ENCODE measurements around the gene MAPK12. TPM values are rescaled to one million over a fixed set of nuclear protein-coding genes. Genes with fewer than 3 reads are reported as not detected.

MAPK12 gene
- polyA plus RNA-seq, 1 experiment: 26.6 TPM

DNA sequence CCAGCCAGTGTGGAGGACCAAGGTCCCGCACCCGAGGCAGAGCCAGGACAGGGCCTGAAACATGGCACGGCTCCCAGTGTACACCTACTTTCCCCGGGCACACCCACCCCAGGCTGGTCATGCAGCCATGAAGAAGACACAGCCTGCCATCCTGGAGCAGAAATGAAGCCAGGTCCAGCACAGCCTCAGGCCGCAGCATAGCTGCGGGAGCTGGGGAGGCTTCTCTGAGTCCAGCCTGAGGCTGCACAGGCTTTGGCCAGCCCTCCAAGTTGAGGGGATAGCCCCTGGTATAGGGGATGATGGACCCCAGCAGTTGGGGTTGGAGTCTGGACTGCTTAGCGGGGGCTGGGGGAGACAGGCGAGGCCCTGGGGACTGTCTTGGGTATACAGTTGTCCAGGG is 7.5 kb downstream of the MAPK12 start:
- no peak overlapping the region for H3K4me3 ChIP-seq (ENCODE audit: low read depth, low read length)
- TF ChIP-seq CTCF (IDR thresholded peaks at IDR 0.05; ENCODE audit: low read depth, low read length): no peak
- no peaks in the 10 kb centered on the region for H3K27me3 ChIP-seq (ENCODE audit: control insufficient read depth, insufficient read depth, low read length)
- H3K27ac ChIP-seq (ENCODE audit: low read depth, low read length): no peak overlapping the region
- no peak for DNase-seq (ENCODE audit: low read depth, low spot score)
- POLR2A ChIA-PET: no interaction called here
- no peaks in the 10 kb centered on the region; the same call in 1 of the 2 replicates for H3K9me3 ChIP-seq (ENCODE audit: control insufficient read depth, insufficient read depth, low read length)
- CTCF ChIA-PET: no interaction called here

GRCh38 chr22:50253046-50253915 is 8.2 kb downstream of the MAPK12 start:
- Histone ChIP-seq H3K9me3 (ENCODE audit: control insufficient read depth, insufficient read depth, low read length) (no peaks in the 10 kb centered on the region; the same call in 1 of the 2 replicates), H3K27me3 (ENCODE audit: control insufficient read depth, insufficient read depth, low read length) (no peaks in the 10 kb centered on the region), H3K27ac (ENCODE audit: low read depth, low read length) (no peak overlapping the region), H3K4me3 (ENCODE audit: low read depth, low read length) (no peak overlapping the region)
- CTCF ChIA-PET: interaction anchor here (0.6 to 3.0 kb wide), 4 partner anchors 73 to 175 kb away, joined by 3 to 25 read pairs (median 6); partner anchors contain the start of gene DENND6B
- POLR2A ChIA-PET: no interaction called here
- no peak for TF ChIP-seq CTCF (IDR thresholded peaks at IDR 0.05; ENCODE audit: low read depth, low read length)
- no peak for DNase-seq (ENCODE audit: low read depth, low spot score)

DNA sequence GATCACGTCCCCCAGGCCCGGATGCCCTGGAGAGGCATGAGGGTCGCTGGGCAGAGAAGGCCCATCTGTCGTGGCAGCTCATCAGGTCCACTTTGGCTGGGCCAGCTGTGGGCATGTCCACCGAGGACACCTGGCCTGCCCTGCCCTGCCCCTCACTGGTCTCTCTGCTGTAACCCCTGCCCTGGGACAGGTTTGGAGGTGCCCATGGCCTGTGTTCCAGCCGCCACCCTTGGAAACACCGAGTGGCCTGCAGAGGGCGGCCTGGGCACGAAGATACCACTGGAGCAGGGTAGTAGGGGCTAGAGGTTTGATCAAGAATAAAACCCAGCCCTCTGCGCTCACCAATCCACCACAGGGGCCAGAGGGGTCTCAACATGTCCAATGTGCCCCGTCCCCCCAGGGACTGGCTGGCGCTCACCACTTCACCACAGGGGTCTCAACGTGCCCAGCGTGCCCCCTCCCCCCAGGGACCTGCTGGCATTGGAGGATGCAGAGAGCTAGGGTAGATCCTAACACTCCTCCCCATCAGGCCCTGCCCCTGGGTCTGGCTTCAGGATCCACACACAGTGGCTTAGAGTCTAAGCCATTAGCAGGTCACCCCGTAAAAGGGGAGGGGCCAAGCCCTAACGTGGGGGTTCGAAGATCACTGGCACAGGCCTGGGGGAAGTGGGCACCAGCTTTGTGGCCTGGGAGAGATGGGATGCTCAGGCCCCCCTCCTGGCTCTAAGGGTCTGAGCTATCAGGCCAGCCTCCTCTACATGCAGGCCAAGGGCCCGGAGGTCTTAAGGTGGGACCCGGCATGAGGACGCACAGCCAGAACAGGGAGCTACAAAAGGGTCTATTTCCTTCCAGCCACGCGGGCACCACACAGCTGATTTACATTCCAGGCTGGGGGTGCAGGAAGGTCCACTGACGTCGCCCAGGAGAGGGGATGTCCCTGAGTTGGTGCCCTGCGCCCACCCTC is 9.1 kb downstream of the MAPK12 start:
- Histone ChIP-seq H3K27ac (ENCODE audit: low read depth, low read length) (no peak overlapping the region), H3K4me3 (ENCODE audit: low read depth, low read length) (no peak overlapping the region), H3K9me3 (ENCODE audit: control insufficient read depth, insufficient read depth, low read length) (no peaks in the 10 kb centered on the region; the same call in 1 of the 2 replicates), H3K27me3 (ENCODE audit: control insufficient read depth, insufficient read depth, low read length) (no peaks in the 10 kb centered on the region)
- POLR2A ChIA-PET: interaction anchor here (1.2 to 1.4 kb wide), 2 partner anchors 10 to 90 kb away, joined by 3 to 7 read pairs; no protein-coding TSS in a partner anchor
- TF ChIP-seq CTCF (IDR thresholded peaks at IDR 0.05; ENCODE audit: low read depth, low read length): peak; percentile 70
- CTCF ChIA-PET: interaction anchor here (0.6 to 3.0 kb wide), 9 partner anchors 9 to 176 kb away, joined by 3 to 25 read pairs (median 3); partner anchors contain the start of genes DENND6B and MAPK12
- DNase-seq (ENCODE audit: low read depth, low spot score): no peak

- no peaks in the 10 kb centered on the region for H3K27me3 ChIP-seq (ENCODE audit: control insufficient read depth, insufficient read depth, low read length)
- H3K4me3 ChIP-seq (ENCODE audit: low read depth, low read length): peak overlapping the region; percentile 34; the same call in 1 of the 2 replicates
- CTCF ChIA-PET: interaction anchor here (0.9 to 3.0 kb wide), 6 partner anchors 9 to 116 kb away, joined by 3 to 25 read pairs (median 4); partner anchors contain the start of gene MAPK12
- no peak overlapping the region for H3K27ac ChIP-seq (ENCODE audit: low read depth, low read length)
- no peaks in the 10 kb centered on the region for H3K9me3 ChIP-seq (ENCODE audit: control insufficient read depth, insufficient read depth, low read length)
- no peak for DNase-seq (ENCODE audit: low read depth, low spot score)
- TF ChIP-seq CTCF (IDR thresholded peaks at IDR 0.05; ENCODE audit: low read depth, low read length): no peak
- POLR2A ChIA-PET: interaction anchor here (0.6 to 2.1 kb wide), 5 partner anchors 9 to 90 kb away, joined by 3 to 8 read pairs (median 3); partner anchors contain the start of gene MAPK12
Observed at GRCh38 chr22:50251477-50252081, 9.9 kb downstream of the MAPK12 start.

Data from AG04450 (cell line).